Caco-2 (cell line): ENCODE results near the gene C5orf15. TPM values are rescaled to one million over a fixed set of nuclear protein-coding genes. Genes with fewer than 3 reads are reported as not detected.
A peak's percentile ranks its signal among the peaks of the same experiment; 100 is the strongest.

ENCODE experiments used
- BruUV-seq: library from RNA; stranded (reverse); fragments of 400-500 nt; replicated peaks from 2 replicates; lab custom pipeline; 2021; lab: Mats Ljungman, UMichigan
- CTCF ChIA-PET: fragments of 300-600 bp; sonication (Branson Sonifier 250); formaldehyde crosslinking; loops from one replicate; lab custom pipeline; 2022; ENCODE audit warnings: antibody characterized with exemption; lab: Charles Lee
- POLR2A ChIA-PET: fragments of 300-600 bp; sonication (Branson Sonifier 250); formaldehyde crosslinking; loops from one replicate; lab custom pipeline; 2022; ENCODE audit warnings: antibody characterized with exemption; lab: Charles Lee
- DNase-seq, 2 experiments: peaks; one replicate each; pipeline versions ENCODE4 v3.0.0 to v3.0.0-alpha.2; 2020 to 2022
- H3K27me3 ChIP-seq: replicated peaks from 2 replicates; pipeline ENCODE4 v1.6.0; 2011; ENCODE audit warnings: low read length; ENCODE audit not compliant: control insufficient read depth, insufficient read depth
- H3K36me3 ChIP-seq: 2 replicates; pipeline ENCODE4 v1.5.1; 2011; ENCODE audit warnings: low read length; ENCODE audit not compliant: control insufficient read depth, insufficient read depth
- H3K4me1 ChIP-seq: fragments of 250-450 bp; sonication (Bioruptor Pico); 2 replicates; pipeline ENCODE4 v1.5.1; 2020; ENCODE audit warnings: mild to moderate bottlenecking
- H3K4me3 ChIP-seq: 2 replicates; pipeline ENCODE4 v1.5.1; 2011; ENCODE audit warnings: low read depth, mild to moderate bottlenecking, control low read depth, low read length
- H3K9me3 ChIP-seq: fragments of 250-450 bp; sonication (Bioruptor Pico); 2 replicates; pipeline ENCODE4 v1.5.1; 2020; ENCODE audit warnings: mild to moderate bottlenecking, moderate library complexity
- H3K27ac Mint-ChIP-seq: one replicate; pipeline ENCODE4 v1.8.0; 2022; ENCODE audit warnings: mixed read lengths; ENCODE audit not compliant: unreplicated experiment
- H3K27me3 Mint-ChIP-seq: one replicate; pipeline ENCODE4 v1.8.0; 2022; ENCODE audit warnings: mixed read lengths; ENCODE audit not compliant: insufficient read depth, unreplicated experiment
- H3K36me3 Mint-ChIP-seq: one replicate; pipeline ENCODE4 v1.8.0; 2022; ENCODE audit warnings: mild to moderate bottlenecking, mixed read lengths; ENCODE audit not compliant: insufficient read depth, unreplicated experiment
- H3K4me1 Mint-ChIP-seq: one replicate; pipeline ENCODE4 v1.8.0; 2022; ENCODE audit warnings: low read depth, mixed read lengths; ENCODE audit not compliant: unreplicated experiment
- H3K4me3 Mint-ChIP-seq: one replicate; pipeline ENCODE4 v1.8.0; 2022; ENCODE audit warnings: mild to moderate bottlenecking, moderate library complexity, mixed read lengths; ENCODE audit not compliant: unreplicated experiment
- H3K9me3 Mint-ChIP-seq: one replicate; pipeline ENCODE4 v1.8.0; 2022; ENCODE audit warnings: mixed read lengths; ENCODE audit not compliant: unreplicated experiment
- CTCF ChIP-seq, 2 experiments: fragments of 200-600 bp in 1 of 2; IDR thresholded peaks; 1 replicate in 1 of 2; 2 replicates in 1 of 2; pipeline versions ENCODE4 v1.5.1 to v1.8.0; 2011 to 2022; ENCODE audit warnings: antibody characterized with exemption in 1 of 2, control low read depth in 1 of 2, inconsistent platforms in 1 of 2, low read depth in 1 of 2, low read length in 1 of 2, mild to moderate bottlenecking in 1 of 2, moderate library complexity in 1 of 2; ENCODE audit not compliant: insufficient read depth in 1 of 2, severe bottlenecking in 1 of 2, unreplicated experiment in 1 of 2
- intact Hi-C: fragments of 100-400 bp; cut with micrococcal nuclease; formaldehyde crosslinking; loops from one replicate; pipeline ENCODE4 v1.10.0; 2022; ENCODE audit not compliant: unreplicated experiment
- total RNA-seq: library from RNA; stranded (reverse); gene quantifications from 2 replicates; pipeline ENCODE4 v1.2.3, GENCODE V29; 2022

C5orf15 gene
- total RNA-seq, 1 experiment from 2014 or later = 35.6 TPM

GRCh38 chr5:134007581-134008265 is 39.3 kb upstream of the C5orf15 start:
- H3K36me3 Mint-ChIP-seq = peaks cover 16% of the 10 kb centered on the region
- no peaks in the 10 kb centered on the region for H3K27me3 ChIP-seq
- H3K9me3 Mint-ChIP-seq = peaks cover 11% of the 10 kb centered on the region
- H3K4me3 ChIP-seq = no peak overlapping the region
- H3K9me3 ChIP-seq = no peaks in the 10 kb centered on the region
- peaks cover 7% of the 10 kb centered on the region for H3K4me1 Mint-ChIP-seq
- ChIA-PET CTCF (no interaction called here), POLR2A (no interaction called here)
- TF ChIP-seq CTCF (IDR thresholded peaks at IDR 0.05; ENCODE audit: insufficient read depth in 1 of 2, low read depth in 1 of 2, low read length in 1 of 2, severe bottlenecking in 1 of 2, unreplicated experiment in 1 of 2) = no peak
- H3K27ac Mint-ChIP-seq = no peak overlapping the region
- H3K4me1 ChIP-seq = peaks cover 13% of the 10 kb centered on the region
- H3K36me3 ChIP-seq = no peaks in the 10 kb centered on the region
- BruUV-seq = no TSS peak
- DNase-seq = no peak
- no peaks in the 10 kb centered on the region for H3K27me3 Mint-ChIP-seq
- no peak overlapping the region for H3K4me3 Mint-ChIP-seq
- intact Hi-C loops = no loop called here

- H3K4me3 ChIP-seq = peak overlapping the region; percentile 91
- POLR2A ChIA-PET = no interaction called here
- Mint-ChIP-seq H3K4me3 (peak overlapping the region; percentile 81), H3K27me3 (no peaks in the 10 kb centered on the region), H3K36me3 (peaks cover 32% of the 10 kb centered on the region), H3K9me3 (no peaks in the 10 kb centered on the region), H3K4me1 (peaks cover 7% of the 10 kb centered on the region), H3K27ac (peak overlapping the region; percentile 89)
- CTCF ChIA-PET = interaction anchor here (1.9 kb wide), 1 partner anchor 26 kb away, joined by 4 read pairs; no protein-coding TSS in a partner anchor
- intact Hi-C loops = no loop called here
- H3K27me3 ChIP-seq = no peaks in the 10 kb centered on the region
- H3K9me3 ChIP-seq = no peaks in the 10 kb centered on the region
- DNase-seq = no peak
- no peak for TF ChIP-seq CTCF (IDR thresholded peaks at IDR 0.05; ENCODE audit: insufficient read depth in 1 of 2, low read depth in 1 of 2, low read length in 1 of 2, severe bottlenecking in 1 of 2, unreplicated experiment in 1 of 2)
- peaks cover 2% of the 10 kb centered on the region for H3K36me3 ChIP-seq
- peaks cover 25% of the 10 kb centered on the region for H3K4me1 ChIP-seq
- BruUV-seq = no TSS peak
Observed at GRCh38 chr5:134006115-134006514, 37.7 kb upstream of the C5orf15 start.

- Histone ChIP-seq H3K9me3 (no peaks in the 10 kb centered on the region), H3K36me3 (peaks cover 2% of the 10 kb centered on the region), H3K4me1 (peaks cover 31% of the 10 kb centered on the region), H3K4me3 (peak overlapping the region; percentile 91), H3K27me3 (no peaks in the 10 kb centered on the region)
- Mint-ChIP-seq H3K36me3 (peaks cover 37% of the 10 kb centered on the region), H3K4me3 (peak overlapping the region; percentile 81), H3K9me3 (no peaks in the 10 kb centered on the region), H3K27ac (peak overlapping the region; percentile 89), H3K4me1 (peaks cover 7% of the 10 kb centered on the region), H3K27me3 (no peaks in the 10 kb centered on the region)
- POLR2A ChIA-PET = interaction anchor here (0.9 to 2.3 kb wide), 4 partner anchors 9 to 52 kb away, joined by 3 to 14 read pairs (median 4); no protein-coding TSS in a partner anchor
- TSS peak; percentile 68 for BruUV-seq
- CTCF ChIA-PET = interaction anchor here (0.6 to 1.9 kb wide), 5 partner anchors 9 to 246 kb away, joined by 4 to 11 read pairs (median 7); no protein-coding TSS in a partner anchor
- DNase-seq = peak in 1 of 2 experiments; percentile 54
- TF ChIP-seq CTCF (IDR thresholded peaks at IDR 0.05; ENCODE audit: insufficient read depth in 1 of 2, low read depth in 1 of 2, low read length in 1 of 2, severe bottlenecking in 1 of 2, unreplicated experiment in 1 of 2) = no peak
- intact Hi-C loops = loop anchor here (1.0 to 2.0 kb wide), 2 partner anchors 13 to 37 kb away; partner anchors contain the start of gene C5orf15
Observed at GRCh38 chr5:134005417-134006061, 37.1 kb upstream of the C5orf15 start.
